Neural progenitor cell (in vitro differentiated cells): ENCODE data around the gene C16orf87. TPM values are rescaled to one million over a fixed set of nuclear protein-coding genes. Genes with fewer than 3 reads are reported as not detected.
"Not testable (repeated sequence)": the region's sequence is repeated elsewhere in the genome, so short reads cannot be mapped to it uniquely, and the experiment has no call there.

Source experiments
- DNase-seq: peaks from one replicate; pipeline ENCODE4 v3.0.0-alpha.2; 2016; ENCODE audit warnings: low spot score
- H2AFZ ChIP-seq: fragments of 200-600 bp; sonication (generic); replicated peaks from 2 replicates; pipeline ENCODE4 v1.6.1; 2016; ENCODE audit warnings: antibody characterized with exemption
- H3F3A ChIP-seq: fragments of 200-600 bp; sonication (generic); 2 replicates; pipeline ENCODE4 v1.6.1; 2016; ENCODE audit warnings: antibody characterized with exemption, low read depth
- H3K27ac ChIP-seq: fragments of 200-600 bp; sonication (generic); 2 replicates; pipeline ENCODE4 v1.5.1; 2016; ENCODE audit warnings: mild to moderate bottlenecking
- H3K27me3 ChIP-seq: fragments of 200-600 bp; sonication (generic); 2 replicates; pipeline ENCODE4 v1.6.1; 2016; ENCODE audit warnings: mild to moderate bottlenecking, moderate library complexity
- H3K36me3 ChIP-seq: fragments of 200-600 bp; sonication (generic); 2 replicates; pipeline ENCODE4 v1.5.1; 2016
- H3K4me1 ChIP-seq: fragments of 200-600 bp; sonication (generic); 2 replicates; pipeline ENCODE4 v1.6.1; 2016; ENCODE audit warnings: mixed run types
- H3K4me2 ChIP-seq: fragments of 200-600 bp; sonication (generic); 2 replicates; pipeline ENCODE4 v1.6.1; 2016
- H3K4me3 ChIP-seq: fragments of 200-600 bp; sonication (generic); 2 replicates; pipeline ENCODE4 v1.5.1; 2016
- H3K79me2 ChIP-seq: fragments of 200-600 bp; sonication (generic); 2 replicates; pipeline ENCODE4 v1.6.1; 2016; ENCODE audit warnings: low read depth
- H3K9ac ChIP-seq: fragments of 200-600 bp; sonication (generic); 2 replicates; pipeline ENCODE4 v1.6.1; 2016
- H3K9me3 ChIP-seq: fragments of 200-600 bp; sonication (generic); 2 replicates; pipeline ENCODE4 v1.5.1; 2016; ENCODE audit warnings: low read depth
- H4K20me1 ChIP-seq: fragments of 200-600 bp; sonication (generic); 2 replicates; pipeline ENCODE4 v1.6.1; 2016; ENCODE audit warnings: low read depth
- H3K27ac Mint-ChIP-seq: 3 replicates; pipeline ENCODE4 v1.8.0; 2021; ENCODE audit warnings: mixed read lengths
- H3K27me3 Mint-ChIP-seq: 2 replicates; pipeline ENCODE4 v1.8.0; 2022; ENCODE audit warnings: low read depth, mild to moderate bottlenecking, inconsistent platforms, moderate library complexity, mixed read lengths; ENCODE audit not compliant: insufficient read depth
- H3K36me3 Mint-ChIP-seq: 3 replicates; pipeline ENCODE4 v1.8.0; 2021; ENCODE audit warnings: mixed read lengths
- H3K4me1 Mint-ChIP-seq: 3 replicates; pipeline ENCODE4 v1.8.0; 2021; ENCODE audit warnings: mixed read lengths
- H3K4me3 Mint-ChIP-seq: 3 replicates; pipeline ENCODE4 v1.8.0; 2021; ENCODE audit warnings: mild to moderate bottlenecking, moderate library complexity, mixed read lengths
- H3K9me3 Mint-ChIP-seq: 3 replicates; pipeline ENCODE4 v1.8.0; 2020; ENCODE audit warnings: mixed read lengths
- EZH2 ChIP-seq: fragments of 200-600 bp; sonication (generic); IDR thresholded peaks from 2 replicates; pipeline ENCODE4 v1.6.1; 2017; ENCODE audit warnings: antibody characterized with exemption, mild to moderate bottlenecking, moderate library complexity
- EZH2phosphoT487 ChIP-seq: fragments of 200-600 bp; sonication (generic); IDR thresholded peaks from 2 replicates; pipeline ENCODE4 v1.6.1; 2017; ENCODE audit warnings: antibody characterized with exemption
- total RNA-seq: library from RNA; depleted of rRNA; stranded (reverse); fragments of >200 nt; gene quantifications from 2 replicates; pipeline ENCODE4 v1.2.3, GENCODE V29; 2015; ENCODE audit warnings: low replicate concordance
- TF ChIP-seq, protein P1 (sequence below): fragments of 200-600 bp; sonication (generic); IDR thresholded peaks from 2 replicates; pipeline ENCODE4 v1.5.1; 2017; ENCODE audit warnings: antibody characterized with exemption, mild to moderate bottlenecking

Gene C16orf87
- total RNA-seq, 1 donor from 2014 or later = 66.7 TPM

DNA sequence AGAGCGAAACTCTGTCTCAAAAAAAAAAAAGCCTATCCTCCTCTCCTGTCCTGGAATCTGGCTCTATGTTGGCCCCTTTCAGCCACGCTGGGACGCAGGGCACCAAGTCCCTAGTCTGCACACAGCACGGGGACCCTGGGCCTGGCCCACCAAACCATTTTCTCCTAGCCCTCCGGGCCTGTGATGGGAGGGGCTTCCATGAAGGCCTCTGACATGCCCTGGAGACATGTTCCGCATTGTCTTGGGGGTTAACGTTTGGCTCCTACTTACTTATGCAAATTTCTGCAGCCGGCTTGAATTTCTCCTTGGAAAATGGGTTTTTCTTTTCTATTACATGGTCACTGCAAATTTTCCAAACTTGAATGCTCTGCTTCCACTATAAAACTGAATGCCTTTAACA lies 40.6 kb upstream of the C16orf87 start:
- Histone ChIP-seq H3K79me2 (no peaks in the 10 kb centered on the region), H3K4me2 (no peak overlapping the region), H3K4me3 (no peak overlapping the region), H3K27ac (no peak overlapping the region), H2AFZ (peak overlapping the region; percentile 78), H3K9me3 (no peaks in the 10 kb centered on the region), H3K4me1 (no peaks in the 10 kb centered on the region), H3K36me3 (no peaks in the 10 kb centered on the region), H3F3A (no peaks in the 10 kb centered on the region), H4K20me1 (no peaks in the 10 kb centered on the region), H3K9ac (no peak overlapping the region), H3K27me3 (no peaks in the 10 kb centered on the region)
- H3K27ac Mint-ChIP-seq = no peak overlapping the region
- peaks cover 7% of the 10 kb centered on the region for H3K27me3 Mint-ChIP-seq
- H3K36me3 Mint-ChIP-seq = no peaks in the 10 kb centered on the region
- H3K4me1 Mint-ChIP-seq = no peaks in the 10 kb centered on the region
- TF ChIP-seq, protein P1, sequence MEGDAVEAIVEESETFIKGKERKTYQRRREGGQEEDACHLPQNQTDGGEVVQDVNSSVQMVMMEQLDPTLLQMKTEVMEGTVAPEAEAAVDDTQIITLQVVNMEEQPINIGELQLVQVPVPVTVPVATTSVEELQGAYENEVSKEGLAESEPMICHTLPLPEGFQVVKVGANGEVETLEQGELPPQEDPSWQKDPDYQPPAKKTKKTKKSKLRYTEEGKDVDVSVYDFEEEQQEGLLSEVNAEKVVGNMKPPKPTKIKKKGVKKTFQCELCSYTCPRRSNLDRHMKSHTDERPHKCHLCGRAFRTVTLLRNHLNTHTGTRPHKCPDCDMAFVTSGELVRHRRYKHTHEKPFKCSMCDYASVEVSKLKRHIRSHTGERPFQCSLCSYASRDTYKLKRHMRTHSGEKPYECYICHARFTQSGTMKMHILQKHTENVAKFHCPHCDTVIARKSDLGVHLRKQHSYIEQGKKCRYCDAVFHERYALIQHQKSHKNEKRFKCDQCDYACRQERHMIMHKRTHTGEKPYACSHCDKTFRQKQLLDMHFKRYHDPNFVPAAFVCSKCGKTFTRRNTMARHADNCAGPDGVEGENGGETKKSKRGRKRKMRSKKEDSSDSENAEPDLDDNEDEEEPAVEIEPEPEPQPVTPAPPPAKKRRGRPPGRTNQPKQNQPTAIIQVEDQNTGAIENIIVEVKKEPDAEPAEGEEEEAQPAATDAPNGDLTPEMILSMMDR = no peak
- TF ChIP-seq EZH2phosphoT487 (no peak), EZH2 (no peak)
- H3K4me3 Mint-ChIP-seq = no peak overlapping the region
- peaks cover 2% of the 10 kb centered on the region for H3K9me3 Mint-ChIP-seq
- no peak for DNase-seq

DNA sequence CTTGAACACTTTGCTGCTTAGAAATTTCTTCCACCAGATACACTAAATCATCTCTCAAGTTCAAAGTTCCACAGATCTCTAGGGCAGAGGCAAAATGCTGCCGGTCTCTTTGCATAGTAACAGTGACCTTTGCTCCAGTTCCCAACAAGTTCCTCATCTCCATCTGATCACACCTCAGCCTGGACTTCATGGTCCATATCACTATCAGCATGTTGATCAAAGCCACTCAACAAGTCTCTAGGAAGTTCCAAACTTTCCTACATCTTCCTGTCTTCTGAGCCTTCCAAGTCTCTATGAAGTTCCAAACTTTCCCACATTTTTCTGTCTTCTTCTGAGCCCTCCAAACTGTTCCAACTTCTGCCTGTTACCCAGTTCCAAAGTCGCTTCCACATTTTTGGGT lies 37.9 kb upstream of the C16orf87 start:
- H3K27ac ChIP-seq, H3K4me2 ChIP-seq, H3K79me2 ChIP-seq, H3K4me3 ChIP-seq, H3K4me1 Mint-ChIP-seq, H3K36me3 ChIP-seq, H3K36me3 Mint-ChIP-seq, H2AFZ ChIP-seq, H3K9me3 Mint-ChIP-seq, H3K27ac Mint-ChIP-seq, H3K4me1 ChIP-seq, H3K27me3 Mint-ChIP-seq, DNase-seq, H3K9me3 ChIP-seq, H3K9ac ChIP-seq, H3F3A ChIP-seq, H3K4me3 Mint-ChIP-seq, H3K27me3 ChIP-seq, H4K20me1 ChIP-seq: not testable (repeated sequence)

- H3K36me3 ChIP-seq, H3K79me2 ChIP-seq, H3K27ac Mint-ChIP-seq, H3K9me3 Mint-ChIP-seq, H3K4me2 ChIP-seq, H3K9ac ChIP-seq, H3K27ac ChIP-seq, H3F3A ChIP-seq, H3K36me3 Mint-ChIP-seq, H3K4me3 ChIP-seq, H3K27me3 ChIP-seq, DNase-seq, H2AFZ ChIP-seq, H3K4me1 Mint-ChIP-seq, H3K27me3 Mint-ChIP-seq, H4K20me1 ChIP-seq, H3K4me3 Mint-ChIP-seq, H3K4me1 ChIP-seq, H3K9me3 ChIP-seq: not testable (repeated sequence)
Measured at GRCh38 chr16:46867486-46867885, 36.5 kb upstream of the C16orf87 start.

DNA sequence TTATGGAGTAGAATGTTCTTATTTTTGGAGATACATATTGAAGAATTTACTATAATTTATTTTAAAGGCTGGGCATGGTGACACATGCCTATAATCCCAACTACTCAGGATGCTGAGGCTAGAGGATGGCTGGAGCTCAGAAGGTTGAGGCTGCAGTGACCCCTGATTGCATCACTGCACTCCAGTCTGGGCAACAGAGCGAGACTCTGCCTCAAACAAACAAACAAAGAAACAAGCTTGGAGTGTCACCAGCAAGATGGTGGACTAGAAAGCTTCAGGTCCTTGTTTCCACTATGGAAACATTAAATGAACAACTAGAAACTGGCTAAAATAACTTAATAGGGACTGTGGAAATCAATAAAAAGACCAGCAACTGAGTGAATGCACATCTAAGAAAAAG lies 35.3 kb upstream of the C16orf87 start:
- Mint-ChIP-seq H3K36me3 (no peaks in the 10 kb centered on the region), H3K9me3 (peaks cover 4% of the 10 kb centered on the region), H3K4me3 (no peak overlapping the region), H3K4me1 (no peaks in the 10 kb centered on the region), H3K27ac (no peak overlapping the region), H3K27me3 (peaks cover 7% of the 10 kb centered on the region)
- Histone ChIP-seq H3K9ac (no peak overlapping the region), H3K4me1 (no peaks in the 10 kb centered on the region), H3K36me3 (no peaks in the 10 kb centered on the region), H4K20me1 (no peaks in the 10 kb centered on the region), H3K9me3 (no peaks in the 10 kb centered on the region), H3K79me2 (no peaks in the 10 kb centered on the region), H2AFZ (no peak overlapping the region), H3K27me3 (no peaks in the 10 kb centered on the region), H3K4me2 (no peak overlapping the region), H3K27ac (no peak overlapping the region), H3F3A (no peaks in the 10 kb centered on the region), H3K4me3 (no peak overlapping the region)
- TF ChIP-seq EZH2phosphoT487 = no peak
- no peak for TF ChIP-seq EZH2
- TF ChIP-seq, protein P1 = no peak
- DNase-seq = no peak
